ENCODE results near the gene WRAP53. TPM values are rescaled to one million over a fixed set of nuclear protein-coding genes. Genes with fewer than 3 reads are reported as not detected.

WRAP53 gene
- total RNA-seq, 2 donors from 2014 or later, result 3.7 to 6.1 TPM

DNA sequence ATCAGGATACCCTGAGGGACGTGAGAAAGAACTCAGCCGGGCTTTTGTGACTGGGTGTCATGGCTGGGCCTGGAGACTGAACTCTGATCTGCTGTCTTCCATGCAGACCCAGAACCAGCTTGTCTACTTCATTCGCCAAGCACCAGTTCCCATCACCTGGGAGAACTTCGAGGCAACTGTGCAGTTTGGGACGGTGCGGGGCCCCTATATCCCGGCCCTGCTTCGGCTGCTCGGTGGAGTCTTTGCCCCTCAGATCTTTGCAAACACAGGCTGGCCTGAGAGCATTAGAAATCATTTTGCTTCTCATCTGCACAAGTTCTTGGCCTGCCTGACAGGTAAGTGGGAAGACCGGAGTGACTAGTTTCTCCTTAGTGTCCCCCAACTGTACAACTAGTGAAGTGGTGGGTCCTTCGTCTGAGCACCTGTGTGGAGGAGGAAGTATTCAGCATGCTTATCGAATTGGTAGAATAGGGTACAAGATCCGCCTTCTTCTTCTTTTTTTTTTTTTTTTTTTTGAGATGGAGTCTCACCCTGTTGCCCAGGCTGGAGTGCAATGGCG, 44.8 kb downstream of the WRAP53 start:
- TF ChIP-seq, protein P1, sequence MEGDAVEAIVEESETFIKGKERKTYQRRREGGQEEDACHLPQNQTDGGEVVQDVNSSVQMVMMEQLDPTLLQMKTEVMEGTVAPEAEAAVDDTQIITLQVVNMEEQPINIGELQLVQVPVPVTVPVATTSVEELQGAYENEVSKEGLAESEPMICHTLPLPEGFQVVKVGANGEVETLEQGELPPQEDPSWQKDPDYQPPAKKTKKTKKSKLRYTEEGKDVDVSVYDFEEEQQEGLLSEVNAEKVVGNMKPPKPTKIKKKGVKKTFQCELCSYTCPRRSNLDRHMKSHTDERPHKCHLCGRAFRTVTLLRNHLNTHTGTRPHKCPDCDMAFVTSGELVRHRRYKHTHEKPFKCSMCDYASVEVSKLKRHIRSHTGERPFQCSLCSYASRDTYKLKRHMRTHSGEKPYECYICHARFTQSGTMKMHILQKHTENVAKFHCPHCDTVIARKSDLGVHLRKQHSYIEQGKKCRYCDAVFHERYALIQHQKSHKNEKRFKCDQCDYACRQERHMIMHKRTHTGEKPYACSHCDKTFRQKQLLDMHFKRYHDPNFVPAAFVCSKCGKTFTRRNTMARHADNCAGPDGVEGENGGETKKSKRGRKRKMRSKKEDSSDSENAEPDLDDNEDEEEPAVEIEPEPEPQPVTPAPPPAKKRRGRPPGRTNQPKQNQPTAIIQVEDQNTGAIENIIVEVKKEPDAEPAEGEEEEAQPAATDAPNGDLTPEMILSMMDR (IDR thresholded peaks at IDR 0.05), result no peak
- H3K27ac ChIP-seq, result no peak overlapping the region
- DNase-seq (ENCODE audit: low spot score), result no peak
- H3K4me3 ChIP-seq, result no peak overlapping the region
- H3K36me3 ChIP-seq, result no peaks in the 10 kb centered on the region
- no peaks in the 10 kb centered on the region for H3K9me3 ChIP-seq
- H3K27me3 ChIP-seq, result no peaks in the 10 kb centered on the region
- no peaks in the 10 kb centered on the region for H3K4me1 ChIP-seq

DNA sequence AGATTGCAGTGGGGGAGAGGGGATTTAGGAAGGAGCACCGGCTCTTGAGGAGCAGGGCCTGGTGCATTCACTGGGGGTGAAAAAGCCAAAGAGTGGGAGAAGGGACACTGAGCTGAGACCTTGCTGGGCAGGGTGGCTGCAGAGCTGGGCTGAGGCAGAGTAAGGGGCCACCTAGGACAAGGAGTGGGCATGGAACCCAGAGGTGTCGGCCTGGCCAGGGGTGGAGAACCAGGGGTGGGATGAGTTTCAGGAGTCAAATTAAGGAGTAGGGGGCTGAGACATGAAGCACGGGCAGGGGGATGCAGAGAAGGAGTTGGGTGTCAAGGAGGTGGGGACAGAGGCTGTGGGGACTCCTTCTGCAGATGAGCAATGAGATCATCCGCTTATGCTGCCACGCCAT, 49.3 kb downstream of the WRAP53 start:
- Histone ChIP-seq H3K4me3 (no peak overlapping the region), H3K27me3 (no peaks in the 10 kb centered on the region), H3K4me1 (no peaks in the 10 kb centered on the region), H3K36me3 (no peaks in the 10 kb centered on the region), H3K27ac (no peak overlapping the region), H3K9me3 (no peaks in the 10 kb centered on the region)
- no peak for DNase-seq (ENCODE audit: low spot score)
- TF ChIP-seq, protein P1 (IDR thresholded peaks at IDR 0.05), result no peak

DNA sequence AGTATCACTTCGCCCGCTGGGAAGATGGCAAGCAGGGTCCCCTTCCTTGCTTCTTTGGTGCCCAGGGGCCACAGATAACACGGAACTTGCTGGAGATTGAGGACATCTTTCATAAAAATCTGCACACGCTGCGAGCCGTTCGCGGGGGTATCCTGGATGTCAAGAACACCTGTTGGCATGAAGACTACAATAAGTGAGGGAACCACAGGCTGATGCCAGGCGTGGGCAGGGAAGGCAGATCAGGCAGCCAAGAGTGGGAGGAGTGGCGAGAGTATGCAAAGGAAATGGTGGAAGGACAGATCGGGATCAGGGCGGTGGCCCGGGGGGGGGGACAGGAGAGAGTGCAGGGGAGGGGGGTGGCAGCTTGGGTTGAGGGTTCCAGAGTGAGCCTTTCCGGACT, 51.5 kb downstream of the WRAP53 start:
- no peak overlapping the region for H3K4me3 ChIP-seq
- H3K4me1 ChIP-seq, result no peaks in the 10 kb centered on the region
- no peaks in the 10 kb centered on the region for H3K36me3 ChIP-seq
- no peaks in the 10 kb centered on the region for H3K27me3 ChIP-seq
- no peaks in the 10 kb centered on the region for H3K9me3 ChIP-seq
- DNase-seq (ENCODE audit: low spot score), result no peak
- no peak overlapping the region for H3K27ac ChIP-seq
- TF ChIP-seq, protein P1 (IDR thresholded peaks at IDR 0.05), result no peak

DNA sequence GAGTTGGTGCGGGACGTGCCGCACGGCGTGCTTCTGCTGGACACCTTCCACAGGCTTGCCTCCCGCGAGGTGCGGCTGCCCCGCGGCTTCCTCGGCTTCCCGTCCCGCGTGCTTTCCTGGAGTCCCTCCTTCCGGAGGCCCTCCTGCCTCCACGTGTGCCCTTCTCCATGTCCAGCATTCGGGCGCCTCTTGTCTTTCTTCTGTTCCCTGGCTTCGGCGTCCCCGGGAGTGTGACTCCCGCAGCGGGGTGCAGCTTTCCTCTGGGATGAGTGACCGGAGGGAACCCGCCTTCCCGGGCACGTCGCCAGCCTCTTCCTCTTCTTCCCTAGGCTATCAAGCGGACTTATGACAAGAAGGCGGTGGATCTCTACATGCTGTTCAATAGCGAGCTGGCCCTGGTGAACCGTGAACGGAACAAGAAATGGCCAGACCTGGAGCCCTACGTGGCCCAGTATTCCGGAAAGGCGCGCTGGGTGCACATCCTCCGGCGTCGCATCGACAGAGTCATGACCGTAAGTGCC, 52.3 kb downstream of the WRAP53 start:
- DNase-seq (ENCODE audit: low spot score), result no peak

DNA sequence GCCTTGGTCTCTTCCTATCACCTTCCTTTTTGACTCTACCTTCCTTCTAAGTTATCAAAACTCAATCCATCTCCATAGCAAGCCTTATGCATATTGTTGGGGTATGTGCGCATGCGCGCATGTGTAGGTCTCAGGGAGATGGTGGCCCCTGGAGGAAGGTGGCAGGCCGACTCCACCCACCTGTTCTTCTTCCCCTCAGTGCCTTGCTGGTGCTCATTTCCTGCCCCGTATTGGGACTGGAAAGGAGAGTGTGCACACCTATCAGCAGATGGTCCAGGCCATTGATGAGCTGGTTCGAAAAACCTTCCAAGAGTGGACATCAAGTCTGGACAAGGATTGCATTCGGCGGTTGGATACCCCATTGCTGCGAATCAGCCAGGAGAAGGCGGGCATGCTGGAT, 54.5 kb downstream of the WRAP53 start:
- Histone ChIP-seq H3K27ac (no peak overlapping the region), H3K4me1 (peaks cover 0 to 4% of the 10 kb centered on the region in 2 donors), H3K4me3 (no peak overlapping the region), H3K36me3 (no peaks in the 10 kb centered on the region), H3K27me3 (no peaks in the 10 kb centered on the region), H3K9me3 (no peaks in the 10 kb centered on the region)
- no peak for DNase-seq (ENCODE audit: low spot score)
- TF ChIP-seq, protein P1 (IDR thresholded peaks at IDR 0.05), result no peak

More for the DNA sequence above, 52.3 kb downstream of the WRAP53 start:
- Histone ChIP-seq H3K4me3 (peak overlapping the region in 1 of 2 donors; percentile 3), H3K4me1 (no peaks in the 10 kb centered on the region), H3K27me3 (no peaks in the 10 kb centered on the region), H3K36me3 (no peaks in the 10 kb centered on the region), H3K27ac (no peak overlapping the region), H3K9me3 (no peaks in the 10 kb centered on the region)
- TF ChIP-seq, protein P1 (IDR thresholded peaks at IDR 0.05), result no peak

DNA sequence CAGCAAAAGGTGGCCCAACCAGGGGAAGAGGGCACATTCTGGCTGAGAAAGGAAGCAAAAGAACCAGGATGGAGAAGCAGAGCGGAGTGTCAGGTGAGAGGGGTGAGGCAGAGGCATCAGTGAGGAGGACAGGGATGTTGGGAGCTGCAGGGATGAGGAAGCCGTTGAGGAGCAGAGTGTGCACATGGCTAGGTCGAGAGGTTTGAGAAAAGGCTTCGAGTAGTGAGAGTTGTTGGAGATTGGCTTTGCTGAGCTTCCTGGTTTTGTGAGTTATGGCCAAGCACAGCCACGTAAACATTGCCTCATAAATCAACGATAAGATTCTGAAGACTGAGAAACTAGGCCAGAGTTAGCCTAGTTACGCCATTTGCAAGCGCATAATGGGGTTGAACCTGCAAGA, 56.1 kb downstream of the WRAP53 start:
- Histone ChIP-seq H3K36me3 (no peaks in the 10 kb centered on the region), H3K27ac (no peak overlapping the region), H3K27me3 (no peaks in the 10 kb centered on the region), H3K4me1 (peaks cover 0 to 7% of the 10 kb centered on the region in 2 donors), H3K9me3 (no peaks in the 10 kb centered on the region), H3K4me3 (no peak overlapping the region)
- no peak for DNase-seq (ENCODE audit: low spot score)
- TF ChIP-seq, protein P1 (IDR thresholded peaks at IDR 0.05), result no peak
